Calu3 (cell line): Measurements from ENCODE around the gene PPCDC. TPM values are rescaled to one million over a fixed set of nuclear protein-coding genes. Genes with fewer than 3 reads are reported as not detected.

Experiments used
- BruUV-seq: library from RNA; stranded (reverse); fragments of 400-500 nt; replicated peaks from 2 replicates; lab custom pipeline; 2021; lab: Mats Ljungman, UMichigan
- CTCF ChIA-PET: fragments of 300-600 bp; sonication (Branson Sonifier 250); formaldehyde crosslinking; loops from one replicate; lab custom pipeline; 2022; ENCODE audit warnings: antibody characterized with exemption; lab: Charles Lee
- DNase-seq: peaks from one replicate; pipeline ENCODE4 v3.0.0; 2022
- H3K27ac Mint-ChIP-seq: one replicate; pipeline ENCODE4 v1.8.0; 2022; ENCODE audit warnings: mixed read lengths; ENCODE audit not compliant: unreplicated experiment
- H3K27me3 Mint-ChIP-seq: one replicate; pipeline ENCODE4 v1.8.0; 2022; ENCODE audit warnings: mixed read lengths; ENCODE audit not compliant: unreplicated experiment
- H3K36me3 Mint-ChIP-seq: one replicate; pipeline ENCODE4 v1.8.0; 2022; ENCODE audit warnings: mild to moderate bottlenecking, moderate library complexity, mixed read lengths; ENCODE audit not compliant: insufficient read depth, unreplicated experiment
- H3K4me1 Mint-ChIP-seq: one replicate; pipeline ENCODE4 v1.8.0; 2022; ENCODE audit warnings: mild to moderate bottlenecking, low read depth, mixed read lengths; ENCODE audit not compliant: unreplicated experiment
- H3K4me3 Mint-ChIP-seq: one replicate; pipeline ENCODE4 v1.8.0; 2022; ENCODE audit warnings: mild to moderate bottlenecking, low read depth, moderate library complexity, mixed read lengths; ENCODE audit not compliant: unreplicated experiment
- H3K9me3 Mint-ChIP-seq: one replicate; pipeline ENCODE4 v1.8.0; 2022; ENCODE audit warnings: low read depth, mixed read lengths; ENCODE audit not compliant: unreplicated experiment
- intact Hi-C: fragments of 100-400 bp; cut with micrococcal nuclease; formaldehyde crosslinking; loops from one replicate; pipeline ENCODE4 v1.10.0; 2022; ENCODE audit not compliant: unreplicated experiment
- total RNA-seq: library from RNA; stranded (reverse); gene quantifications from 2 replicates; pipeline ENCODE4 v1.2.3, GENCODE V29; 2022
- TF ChIP-seq, protein P1 (sequence below): fragments of 200-600 bp; IDR thresholded peaks from one replicate; pipeline ENCODE4 v1.8.0; 2022; ENCODE audit warnings: antibody characterized with exemption; ENCODE audit not compliant: unreplicated experiment

The PPCDC gene
- total RNA-seq, 1 experiment from 2014 or later = 24.4 TPM

DNA sequence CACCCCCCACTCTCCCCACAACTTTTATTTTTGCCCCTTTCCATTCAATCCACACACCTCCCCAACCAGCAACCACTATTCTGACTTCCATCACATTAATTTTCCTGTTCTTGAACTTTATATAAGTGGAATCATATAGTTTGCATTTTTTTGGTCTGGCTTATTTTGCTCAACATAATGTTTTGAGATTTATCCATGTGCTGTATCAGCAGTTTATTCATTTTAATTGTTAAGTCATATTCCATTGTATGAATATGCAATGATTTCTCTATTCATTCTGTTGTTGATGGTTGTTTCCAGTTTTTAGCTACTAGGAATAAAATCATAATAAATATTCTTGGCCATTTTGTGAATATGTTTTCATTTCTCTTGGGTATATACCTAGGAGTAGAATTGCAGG is 33.9 kb upstream of the PPCDC start:
- no peak overlapping the region for H3K27ac Mint-ChIP-seq
- no peaks in the 10 kb centered on the region for H3K9me3 Mint-ChIP-seq
- intact Hi-C loops = no loop called here
- no peak overlapping the region for H3K4me3 Mint-ChIP-seq
- H3K36me3 Mint-ChIP-seq = no peaks in the 10 kb centered on the region
- CTCF ChIA-PET = interaction anchor here (0.7 to 1.0 kb wide), 2 partner anchors 220 to 318 kb away, joined by 3 to 6 read pairs; no protein-coding TSS in a partner anchor
- no TSS peak for BruUV-seq
- no peak for DNase-seq
- TF ChIP-seq, protein P1, sequence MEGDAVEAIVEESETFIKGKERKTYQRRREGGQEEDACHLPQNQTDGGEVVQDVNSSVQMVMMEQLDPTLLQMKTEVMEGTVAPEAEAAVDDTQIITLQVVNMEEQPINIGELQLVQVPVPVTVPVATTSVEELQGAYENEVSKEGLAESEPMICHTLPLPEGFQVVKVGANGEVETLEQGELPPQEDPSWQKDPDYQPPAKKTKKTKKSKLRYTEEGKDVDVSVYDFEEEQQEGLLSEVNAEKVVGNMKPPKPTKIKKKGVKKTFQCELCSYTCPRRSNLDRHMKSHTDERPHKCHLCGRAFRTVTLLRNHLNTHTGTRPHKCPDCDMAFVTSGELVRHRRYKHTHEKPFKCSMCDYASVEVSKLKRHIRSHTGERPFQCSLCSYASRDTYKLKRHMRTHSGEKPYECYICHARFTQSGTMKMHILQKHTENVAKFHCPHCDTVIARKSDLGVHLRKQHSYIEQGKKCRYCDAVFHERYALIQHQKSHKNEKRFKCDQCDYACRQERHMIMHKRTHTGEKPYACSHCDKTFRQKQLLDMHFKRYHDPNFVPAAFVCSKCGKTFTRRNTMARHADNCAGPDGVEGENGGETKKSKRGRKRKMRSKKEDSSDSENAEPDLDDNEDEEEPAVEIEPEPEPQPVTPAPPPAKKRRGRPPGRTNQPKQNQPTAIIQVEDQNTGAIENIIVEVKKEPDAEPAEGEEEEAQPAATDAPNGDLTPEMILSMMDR = no peak
- H3K4me1 Mint-ChIP-seq = peaks cover 2% of the 10 kb centered on the region
- H3K27me3 Mint-ChIP-seq = peaks cover 67% of the 10 kb centered on the region

DNA sequence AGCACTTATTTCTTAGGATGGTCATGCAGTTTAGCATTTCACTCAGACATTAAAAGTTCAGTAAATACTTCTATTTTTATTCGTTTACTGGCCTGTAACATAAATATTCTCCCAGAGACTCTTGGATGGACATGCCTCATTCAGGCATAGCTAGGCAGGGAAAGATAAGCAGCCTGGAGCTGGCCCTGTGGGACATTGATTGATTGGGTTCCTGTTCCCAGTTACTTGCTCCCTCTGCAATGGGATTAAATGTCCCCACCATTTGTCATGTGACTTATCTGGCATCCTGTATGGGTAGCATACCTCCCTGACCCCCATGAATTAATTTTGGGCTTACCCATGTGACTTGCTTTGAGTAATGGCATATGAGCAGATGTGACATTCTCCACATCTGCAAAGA is 30.8 kb upstream of the PPCDC start:
- intact Hi-C loops = no loop called here
- CTCF ChIA-PET = no interaction called here
- BruUV-seq = no TSS peak
- no peak for DNase-seq
- no peak overlapping the region for H3K27ac Mint-ChIP-seq
- H3K36me3 Mint-ChIP-seq = peaks cover 8% of the 10 kb centered on the region
- H3K9me3 Mint-ChIP-seq = peaks cover 3% of the 10 kb centered on the region
- TF ChIP-seq, protein P1 = no peak
- H3K4me1 Mint-ChIP-seq = peaks cover 18% of the 10 kb centered on the region
- no peak overlapping the region for H3K4me3 Mint-ChIP-seq
- peaks cover 75% of the 10 kb centered on the region for H3K27me3 Mint-ChIP-seq

DNA sequence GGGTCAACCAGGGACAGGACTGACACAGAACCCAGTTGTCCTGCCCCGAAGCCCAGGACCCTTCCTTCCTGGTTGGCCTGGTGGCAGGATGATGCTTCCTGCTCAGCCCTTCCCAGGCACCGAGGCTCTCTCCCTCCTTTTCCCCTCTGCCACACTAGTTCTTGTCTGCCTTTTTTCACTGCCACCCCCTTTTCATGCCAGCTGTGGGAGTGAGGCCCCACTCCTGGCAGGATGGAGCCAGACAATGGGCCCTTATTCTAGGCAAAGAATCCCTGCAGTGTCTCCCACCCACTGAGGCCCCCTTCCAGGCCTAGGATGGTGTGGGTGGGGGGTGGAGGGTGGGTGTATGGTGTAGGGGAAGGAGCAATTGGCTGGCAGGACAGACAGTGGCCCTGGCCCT is 29.2 kb upstream of the PPCDC start:
- Mint-ChIP-seq H3K27me3 (peaks cover 86% of the 10 kb centered on the region), H3K27ac (no peak overlapping the region), H3K9me3 (peaks cover 3% of the 10 kb centered on the region), H3K4me3 (no peak overlapping the region), H3K36me3 (peaks cover 8% of the 10 kb centered on the region), H3K4me1 (peaks cover 18% of the 10 kb centered on the region)
- no TSS peak for BruUV-seq
- intact Hi-C loops = no loop called here
- CTCF ChIA-PET = interaction anchor here (1.1 to 1.9 kb wide), 3 partner anchors 16 to 93 kb away, joined by 3 to 6 read pairs (median 4); no protein-coding TSS in a partner anchor
- TF ChIP-seq, protein P1 = no peak
- no peak for DNase-seq

DNA sequence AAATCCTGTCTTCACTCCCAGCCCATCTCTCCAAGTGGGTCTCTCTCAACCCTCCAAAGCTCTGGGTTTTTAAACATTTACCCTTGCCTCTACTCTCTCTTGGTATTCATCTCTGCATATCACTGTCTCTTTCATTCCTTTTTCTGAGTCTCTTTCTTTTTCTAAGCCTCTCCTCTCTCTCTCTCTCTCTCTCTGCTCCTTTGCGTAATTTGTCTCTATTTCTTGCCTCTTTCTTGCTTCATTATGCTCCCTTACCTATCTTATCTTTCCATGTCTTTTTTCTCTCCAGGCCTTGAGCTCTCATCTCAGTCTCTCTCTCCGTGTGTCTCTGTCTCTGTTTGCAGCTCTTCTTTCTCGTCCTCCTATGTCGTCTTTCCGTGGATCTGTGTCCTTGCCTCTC is 28.7 kb upstream of the PPCDC start:
- Mint-ChIP-seq H3K27me3 (peaks cover 86% of the 10 kb centered on the region), H3K36me3 (peaks cover 8% of the 10 kb centered on the region), H3K4me1 (peaks cover 18% of the 10 kb centered on the region), H3K9me3 (peaks cover 3% of the 10 kb centered on the region), H3K27ac (no peak overlapping the region), H3K4me3 (peak overlapping the region; percentile 57)
- no TSS peak for BruUV-seq
- intact Hi-C loops = no loop called here
- TF ChIP-seq, protein P1 = no peak
- CTCF ChIA-PET = interaction anchor here (1.0 to 1.9 kb wide), 6 partner anchors 17 to 93 kb away, joined by 3 to 6 read pairs (median 4); no protein-coding TSS in a partner anchor
- no peak for DNase-seq
